GM13976 (cell line): Measurements from ENCODE around the gene CHRNA4.

Experiments used
- DNase-seq: peaks from one replicate; pipeline ENCODE4 v3.0.0; 2012; ENCODE audit warnings: low spot score
- in situ Hi-C: fragments of 300-500 bp; cut with MboI; formaldehyde crosslinking; loops from one replicate; pipeline ENCODE4 v1.12.0; 2022; ENCODE audit warnings: low sequenced_read_pairs, mixed read lengths, inconsistent platforms; ENCODE audit not compliant: unreplicated experiment
- TF ChIP-seq, protein P1 (sequence below): IDR thresholded peaks from 2 replicates; pipeline ENCODE4 v1.5.1; 2012; ENCODE audit warnings: borderline replicate concordance, mild to moderate bottlenecking; ENCODE audit not compliant: insufficient read depth; ENCODE audit errors: extremely low read depth, missing control alignments, control extremely low read depth

Gene CHRNA4

DNA sequence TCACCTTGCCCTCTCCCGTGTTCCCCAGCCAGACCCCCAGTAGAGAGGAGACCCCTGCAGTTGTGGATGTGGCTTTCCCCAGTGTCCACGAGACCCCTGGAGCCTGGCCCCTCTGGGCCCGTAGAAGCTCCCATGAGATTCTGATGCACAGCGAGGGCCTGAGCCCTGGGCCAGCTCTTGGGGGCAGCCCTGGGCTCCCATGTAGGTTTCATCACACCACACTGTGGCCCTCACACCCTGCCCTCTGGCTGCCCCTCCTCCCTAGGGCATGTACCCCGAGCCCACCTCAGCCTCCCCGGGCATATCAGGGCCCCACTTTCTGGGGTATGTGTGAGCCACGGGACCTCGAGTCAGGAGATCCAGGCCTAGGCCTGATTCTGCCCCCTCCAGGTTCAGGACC lies 7.0 kb upstream of the CHRNA4 start:
- in situ Hi-C loops, result no loop called here
- TF ChIP-seq, protein P1, sequence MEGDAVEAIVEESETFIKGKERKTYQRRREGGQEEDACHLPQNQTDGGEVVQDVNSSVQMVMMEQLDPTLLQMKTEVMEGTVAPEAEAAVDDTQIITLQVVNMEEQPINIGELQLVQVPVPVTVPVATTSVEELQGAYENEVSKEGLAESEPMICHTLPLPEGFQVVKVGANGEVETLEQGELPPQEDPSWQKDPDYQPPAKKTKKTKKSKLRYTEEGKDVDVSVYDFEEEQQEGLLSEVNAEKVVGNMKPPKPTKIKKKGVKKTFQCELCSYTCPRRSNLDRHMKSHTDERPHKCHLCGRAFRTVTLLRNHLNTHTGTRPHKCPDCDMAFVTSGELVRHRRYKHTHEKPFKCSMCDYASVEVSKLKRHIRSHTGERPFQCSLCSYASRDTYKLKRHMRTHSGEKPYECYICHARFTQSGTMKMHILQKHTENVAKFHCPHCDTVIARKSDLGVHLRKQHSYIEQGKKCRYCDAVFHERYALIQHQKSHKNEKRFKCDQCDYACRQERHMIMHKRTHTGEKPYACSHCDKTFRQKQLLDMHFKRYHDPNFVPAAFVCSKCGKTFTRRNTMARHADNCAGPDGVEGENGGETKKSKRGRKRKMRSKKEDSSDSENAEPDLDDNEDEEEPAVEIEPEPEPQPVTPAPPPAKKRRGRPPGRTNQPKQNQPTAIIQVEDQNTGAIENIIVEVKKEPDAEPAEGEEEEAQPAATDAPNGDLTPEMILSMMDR, result no peak
- DNase-seq, result no peak

DNA sequence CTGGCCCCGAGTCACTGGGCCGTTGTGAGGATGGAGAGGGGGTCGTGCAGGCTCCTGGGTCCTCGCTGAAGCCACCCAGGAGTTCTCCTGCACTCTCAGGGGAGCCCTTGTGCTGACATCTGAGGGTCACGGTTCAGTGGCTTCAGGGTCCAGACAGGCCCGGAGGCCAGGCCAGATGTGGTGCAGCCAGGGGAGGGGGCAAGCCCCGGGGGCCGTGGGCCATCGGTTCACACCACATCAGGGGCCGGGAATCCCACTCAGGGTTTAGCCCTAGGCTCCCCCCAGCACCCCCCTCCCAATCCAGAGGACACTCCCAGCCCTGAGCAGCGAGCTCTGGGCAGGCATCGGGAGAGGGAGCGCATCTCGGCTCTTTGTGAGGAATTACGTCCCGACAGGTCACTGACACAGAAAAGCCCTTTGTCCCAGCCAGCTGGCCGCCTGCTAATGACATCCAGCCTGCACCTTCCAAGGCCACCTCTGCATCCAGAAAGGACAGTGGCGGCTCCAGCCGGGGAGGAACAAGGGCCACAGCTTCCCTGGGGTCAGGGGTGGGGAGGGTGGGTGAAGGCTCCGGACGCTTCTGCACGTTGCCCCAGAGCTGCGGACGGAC lies 6.4 kb upstream of the CHRNA4 start:
- TF ChIP-seq, protein P1, result no peak
- in situ Hi-C loops, result no loop called here
- no peak for DNase-seq

DNA sequence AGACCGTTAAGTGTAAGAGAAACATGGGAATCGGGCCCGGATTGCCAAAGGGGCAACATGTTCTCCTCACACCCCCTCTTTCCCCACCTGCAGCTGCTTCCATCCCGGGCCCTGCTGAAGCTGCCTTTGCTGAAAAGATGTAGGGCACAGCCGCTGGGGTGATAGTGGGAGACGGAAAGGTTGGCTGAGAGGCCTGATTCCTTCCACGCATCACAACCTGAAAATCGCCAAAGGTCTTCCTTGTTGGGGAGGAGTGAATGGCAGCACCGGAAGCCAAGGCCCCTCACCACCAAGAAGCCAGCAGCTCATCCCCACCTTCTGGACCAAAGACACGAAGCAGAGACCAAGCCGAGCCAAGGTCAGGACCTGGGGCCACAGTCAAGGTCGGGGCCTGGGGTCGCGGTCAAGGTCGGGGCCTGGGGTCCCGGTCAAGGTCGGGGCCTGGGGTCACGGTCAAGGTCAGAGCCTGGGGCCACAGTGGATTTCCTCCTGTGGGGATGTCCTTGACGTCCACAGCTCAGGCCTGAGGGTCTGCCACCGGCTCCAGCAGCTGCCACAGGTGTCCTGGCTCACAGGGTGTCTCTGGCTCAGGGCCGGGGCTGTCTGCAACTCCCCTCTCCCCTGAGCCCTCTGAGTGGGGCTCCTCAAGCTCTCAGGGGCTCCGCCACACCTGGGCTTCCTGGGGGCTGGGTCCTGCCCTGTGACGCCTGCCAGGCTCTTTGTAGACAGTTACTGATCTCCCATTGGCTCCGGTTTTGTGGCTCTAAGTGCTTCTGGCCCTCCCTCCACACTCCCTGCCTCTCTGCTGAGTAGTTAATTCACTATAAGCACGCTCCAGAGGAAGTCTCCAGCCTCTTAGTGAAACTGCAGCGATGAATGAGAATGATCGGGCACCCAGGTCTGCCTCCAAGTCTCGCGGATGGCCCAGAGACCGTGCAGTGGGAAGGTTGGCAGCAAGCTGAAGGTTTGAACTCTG lies 5.5 kb upstream of the CHRNA4 start:
- no peak for DNase-seq
- in situ Hi-C loops, result no loop called here
- TF ChIP-seq, protein P1, result no peak

DNA sequence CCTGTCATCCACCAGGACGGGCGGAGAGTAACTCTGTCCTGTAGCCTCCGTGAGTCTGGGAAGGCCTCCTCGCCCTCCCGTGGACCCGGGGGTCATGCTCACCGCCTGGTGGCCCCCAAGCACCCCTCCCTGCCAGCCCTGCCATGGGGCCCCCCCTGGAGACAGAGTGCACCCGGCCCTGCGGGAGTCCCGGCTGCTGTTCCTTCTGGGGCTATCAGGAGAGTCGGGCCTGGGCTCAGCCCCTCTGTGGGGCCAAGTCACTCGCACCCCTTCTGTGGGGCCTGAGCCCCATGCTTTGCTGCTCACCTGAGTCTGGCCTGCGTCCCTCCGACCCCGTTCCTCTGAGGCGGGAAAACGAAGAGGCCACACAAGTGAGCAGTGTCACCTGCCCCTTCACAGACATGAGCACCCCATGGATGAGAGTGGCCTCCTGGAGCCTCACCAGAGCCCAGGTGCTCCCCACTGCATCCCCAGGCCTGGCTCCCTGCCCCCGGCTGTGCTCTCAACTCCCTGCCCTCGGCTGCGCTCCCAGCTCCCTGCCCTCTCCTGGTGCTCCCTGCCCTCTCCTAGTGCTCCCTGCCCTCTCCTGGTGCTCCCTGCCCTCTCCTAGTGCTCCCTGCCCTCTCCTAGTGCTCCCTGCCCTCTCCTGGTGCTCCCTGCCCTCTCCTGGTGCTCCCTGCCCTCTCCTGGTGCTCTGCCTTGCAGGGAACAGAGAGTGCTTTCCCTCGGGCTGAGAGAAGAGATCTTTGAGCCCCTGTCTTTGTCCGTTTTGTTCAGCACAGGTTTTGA lies 4.6 kb upstream of the CHRNA4 start:
- no peak for DNase-seq
- in situ Hi-C loops, result no loop called here
- TF ChIP-seq, protein P1, result no peak

- DNase-seq, result no peak
- TF ChIP-seq, protein P1, result no peak
- in situ Hi-C loops, result no loop called here
Measured at GRCh38 chr20:63364801-63365585, 3.8 kb upstream of the CHRNA4 start.

- TF ChIP-seq, protein P1, result no peak
- in situ Hi-C loops, result no loop called here
- no peak for DNase-seq
Measured at GRCh38 chr20:63363981-63364561, 2.9 kb upstream of the CHRNA4 start.
